ENCODE data around the gene SGTA. TPM values are rescaled to one million over a fixed set of nuclear protein-coding genes. Genes with fewer than 3 reads are reported as not detected.

The SGTA gene
- total and polyA plus RNA-seq, 4 donors: 16.7 to 38.4 (median 21.0) TPM

- no peak for TF ChIP-seq CTCF (IDR thresholded peaks at IDR 0.05; ENCODE audit: low read depth, low read length, missing input control)
Measured at GRCh38 chr19:2766594-2767372, 16.3 kb downstream of the SGTA start (continued).

GRCh38 chr19:2765376-2765775 is 17.7 kb downstream of the SGTA start:
- H3K4me1 ChIP-seq (ENCODE audit: control insufficient read depth in 4 of 4, insufficient read depth in 4 of 4, low read length in 3 of 4): peaks cover 0 to 3% (median 0%) of the 10 kb centered on the region in 4 donors
- H3K36me3 ChIP-seq (ENCODE audit: control insufficient read depth in 4 of 4, insufficient read depth in 3 of 4, low read depth in 1 of 4, low read length in 3 of 4): peaks cover 3 to 54% (median 9%) of the 10 kb centered on the region in 4 donors
- no peak overlapping the region for H3K27ac ChIP-seq (ENCODE audit: low read depth in 1 of 2, low read length in 2 of 2)
- no peaks in the 10 kb centered on the region for H3K9me3 ChIP-seq (ENCODE audit: control insufficient read depth in 4 of 4, low read length in 3 of 4)
- 92% methylated on average over 15 of the region's 15 CpGs for WGBS
- H3K9ac ChIP-seq (ENCODE audit: low read depth in 1 of 2, low read length in 2 of 2): no peak overlapping the region
- no peak overlapping the region for H3K4me3 ChIP-seq (ENCODE audit: low read depth in 1 of 3, low read length in 3 of 3)
- H3K27me3 ChIP-seq (ENCODE audit: control insufficient read depth in 4 of 4, insufficient read depth in 4 of 4, low read length in 3 of 4): no peaks in the 10 kb centered on the region
- DNase-seq (ENCODE audit: low spot score): no peak
- TF ChIP-seq MAX (IDR thresholded peaks at IDR 0.05): no peak
- no peak for TF ChIP-seq TAF1 (conservative IDR thresholded peaks at IDR 0.05)
- TF ChIP-seq HNF4A (conservative IDR thresholded peaks at IDR 0.05): no peak
- no peak for TF ChIP-seq YY1 (IDR thresholded peaks at IDR 0.05)
- TF ChIP-seq ATF3 (IDR thresholded peaks at IDR 0.05): no peak
- no peak for TF ChIP-seq RXRA (IDR thresholded peaks at IDR 0.05)
- no peak for TF ChIP-seq RAD21 (IDR thresholded peaks at IDR 0.05)
- no peak for TF ChIP-seq GABPA (IDR thresholded peaks at IDR 0.05 in 1 of 2, conservative IDR thresholded peaks at IDR 0.05 in 1 of 2)
- no peak for TF ChIP-seq FOXA2 (IDR thresholded peaks at IDR 0.05)
- no peak for TF ChIP-seq HNF4G (IDR thresholded peaks at IDR 0.05)
- no peak for TF ChIP-seq SP1 (IDR thresholded peaks at IDR 0.05)
- TF ChIP-seq ZBTB33 (IDR thresholded peaks at IDR 0.05): no peak
- TF ChIP-seq EGR1 (IDR thresholded peaks at IDR 0.05; ENCODE audit: low read depth in 2 of 2): no peak
- TF ChIP-seq NR2F2 (IDR thresholded peaks at IDR 0.05): no peak
- no peak for TF ChIP-seq JUND (IDR thresholded peaks at IDR 0.05)
- TF ChIP-seq FOXA1 (IDR thresholded peaks at IDR 0.05): no peak
- no peak for TF ChIP-seq CTCF (IDR thresholded peaks at IDR 0.05; ENCODE audit: low read depth, low read length, missing input control)
- TF ChIP-seq REST (IDR thresholded peaks at IDR 0.05): no peak
